H1 (cell line): ENCODE measurements around the gene EXOC2. TPM values are rescaled to one million over a fixed set of nuclear protein-coding genes. Genes with fewer than 3 reads are reported as not detected.

Source experiments
- BCL11A ChIP-seq, 2 experiments: IDR thresholded peaks; one replicate each; pipeline ENCODE4 v1.6.1; 2011; ENCODE audit warnings: low read depth in 2 of 2, low read length in 2 of 2, mild to moderate bottlenecking in 2 of 2
- CBX8 ChIP-seq: fragments of 300-800, 300-1000 bp; sonication (generic); IDR thresholded peaks from 2 replicates; pipeline ENCODE4 v1.7.1; 2016; ENCODE audit warnings: low read depth, low read length, borderline replicate concordance
- EGR1 ChIP-seq: IDR thresholded peaks from 2 replicates; pipeline ENCODE4 v1.6.1; 2011; ENCODE audit warnings: low read depth, low read length, borderline replicate concordance
- EZH2 ChIP-seq: fragments of 200-600 bp; sonication (generic); IDR thresholded peaks from 2 replicates; pipeline ENCODE4 v1.7.1; 2012; ENCODE audit warnings: low read depth, mild to moderate bottlenecking, moderate library complexity, low read length, inconsistent platforms; ENCODE audit not compliant: severe bottlenecking
- FOSL1 ChIP-seq: IDR thresholded peaks from 2 replicates; pipeline ENCODE4 v1.6.1; 2011; ENCODE audit warnings: mild to moderate bottlenecking, low read depth, low read length, moderate library complexity; ENCODE audit not compliant: insufficient read depth
- GABPA ChIP-seq: IDR thresholded peaks from 2 replicates; pipeline ENCODE4 v1.6.1; 2011; ENCODE audit warnings: mild to moderate bottlenecking, low read length, moderate library complexity, borderline replicate concordance; ENCODE audit not compliant: insufficient read depth
- GTF2F1 ChIP-seq: IDR thresholded peaks from 2 replicates; pipeline ENCODE4 v1.6.1; 2012; ENCODE audit warnings: low read depth, low read length, improper control_type of control experiment, borderline replicate concordance
- KDM1A ChIP-seq: fragments of 200-600, 300-600 bp; sonication (generic); IDR thresholded peaks from 2 replicates; pipeline ENCODE4 v1.7.1; 2016; ENCODE audit warnings: mild to moderate bottlenecking, low read length, borderline replicate concordance
- MAFK ChIP-seq: IDR thresholded peaks from 2 replicates; pipeline ENCODE4 v1.6.1; 2012; ENCODE audit warnings: low read depth, mild to moderate bottlenecking, improper control_type of control experiment, low read length
- RFX5 ChIP-seq: IDR thresholded peaks from 2 replicates; pipeline ENCODE4 v1.6.1; 2011; ENCODE audit warnings: low read depth, low read length, improper control_type of control experiment, borderline replicate concordance
- SAP30 ChIP-seq: fragments of 300-600 bp; sonication (generic); IDR thresholded peaks from 2 replicates; pipeline ENCODE4 v1.7.1; 2012; ENCODE audit warnings: low read length, moderate library complexity, mild to moderate bottlenecking, inconsistent platforms; ENCODE audit not compliant: insufficient read depth, insufficient replicate concordance
- SIRT6 ChIP-seq: IDR thresholded peaks from one replicate; pipeline ENCODE4 v1.7.1; 2012; ENCODE audit warnings: low read length, inconsistent platforms
- SP4 ChIP-seq: IDR thresholded peaks from 2 replicates; pipeline ENCODE4 v1.6.1; 2012; ENCODE audit warnings: low read length, inconsistent platforms
- TAF7 ChIP-seq: optimal IDR thresholded peaks from 2 replicates; pipeline ENCODE3; 2011; ENCODE audit warnings: low read depth, mild to moderate bottlenecking, inconsistent platforms, low read length, moderate library complexity, borderline replicate concordance
- TCF12 ChIP-seq: IDR thresholded peaks from 2 replicates; pipeline ENCODE4 v1.6.1; 2011; ENCODE audit warnings: low read depth, mild to moderate bottlenecking, low read length
- TEAD4 ChIP-seq: IDR thresholded peaks from 2 replicates; pipeline ENCODE4 v1.6.1; 2012; ENCODE audit warnings: low read depth, low read length, inconsistent platforms, mixed read lengths
- polyA plus RNA-seq, 7 experiments: library from polyadenylated mRNA; depleted of rRNA in 3 of 7; stranded (reverse) in 5 of 7; unstranded in 2 of 7; fragments of >200 nt in 5 of 7; fragments of 200-250 nt in 2 of 7; gene quantifications; 1 replicate in 5 of 7; 2 replicates in 1 of 7; 4 replicates in 1 of 7; pipeline versions ENCODE4 v1.2.1 to v1.2.3, GENCODE V29; 2011 to 2013; ENCODE audit warnings: missing spikeins in 2 of 7, mixed read lengths in 2 of 7
- total RNA-seq: library from RNA; stranded (reverse); fragmentation: NEBNext Ultra II Directional; extraction: Animal tissue kit (Norgen Biotek cat#: 25700); gene quantifications from 2 replicates; pipeline ENCODE4 v1.2.1, GENCODE V29; 2021
- TF ChIP-seq, protein P1 (sequence below): IDR thresholded peaks from 2 replicates; pipeline ENCODE4 v1.6.1; 2011; ENCODE audit warnings: low read depth, mild to moderate bottlenecking, low read length; ENCODE audit not compliant: insufficient read depth

Gene EXOC2
- total and polyA plus RNA-seq, 2 of the 8 experiments (the other 6 are each of a cell fraction or from before 2014, with no cell fraction given), result 25.5 to 44.4 TPM

GRCh38 chr6:642805-643204 is 50.1 kb downstream of the EXOC2 start (continued):
- TF ChIP-seq FOSL1, result no peak
- TF ChIP-seq GTF2F1, result no peak
- no peak for TF ChIP-seq RFX5
- TF ChIP-seq GABPA, result no peak
- no peak for TF ChIP-seq TEAD4
- TF ChIP-seq TCF12, result no peak
- no peak for TF ChIP-seq KDM1A
- TF ChIP-seq SAP30, result no peak
- TF ChIP-seq EZH2, result no peak
- TF ChIP-seq BCL11A (IDR thresholded peaks at IDR 0.05; ENCODE audit: low read depth in 2 of 2, low read length in 2 of 2), result no peak
- TF ChIP-seq, protein P1, sequence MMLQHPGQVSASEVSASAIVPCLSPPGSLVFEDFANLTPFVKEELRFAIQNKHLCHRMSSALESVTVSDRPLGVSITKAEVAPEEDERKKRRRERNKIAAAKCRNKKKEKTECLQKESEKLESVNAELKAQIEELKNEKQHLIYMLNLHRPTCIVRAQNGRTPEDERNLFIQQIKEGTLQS, result no peak
- no peak for TF ChIP-seq SIRT6
- TF ChIP-seq CBX8, result no peak
- TF ChIP-seq EGR1, result no peak
- no peak for TF ChIP-seq SP4
- no peak for TF ChIP-seq TAF7
- TF ChIP-seq MAFK, result no peak
- TF ChIP-seq, all 59 proteins: peak for 0
